Measurements from ENCODE around the gene MICAL3. TPM values are rescaled to one million over a fixed set of nuclear protein-coding genes. Genes with fewer than 3 reads are reported as not detected.

Gene MICAL3
- total RNA-seq, 1 donor from 2014 or later = 31.2 TPM

DNA sequence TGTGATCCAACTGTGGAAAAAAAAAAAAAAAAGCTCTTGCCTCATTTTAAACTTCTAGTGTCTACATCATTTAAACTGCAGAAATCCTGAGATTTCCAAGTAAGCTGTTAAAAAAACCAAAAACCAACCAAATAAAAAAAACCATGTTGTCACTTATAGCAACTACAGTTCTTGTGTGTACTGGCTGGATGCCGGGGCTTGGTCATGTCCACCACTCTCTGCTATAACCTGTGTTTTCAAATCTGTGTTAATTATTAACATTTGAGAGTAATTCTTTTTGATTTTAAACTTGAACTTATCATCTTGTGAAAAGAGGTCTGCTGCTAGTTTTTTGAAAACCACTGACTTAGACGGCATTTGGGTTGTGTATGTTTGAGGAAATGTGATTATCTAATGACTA lies 217.9 kb downstream of the MICAL3 start:
- Histone ChIP-seq H3K27ac (peak overlapping the region; percentile 66), H3K4me3 (no peak overlapping the region), H3K27me3 (no peaks in the 10 kb centered on the region), H3K9me3 (no peaks in the 10 kb centered on the region), H3K36me3 (peaks cover 12% of the 10 kb centered on the region), H3K4me1 (peaks cover 8% of the 10 kb centered on the region)
- TF ChIP-seq, protein P1, sequence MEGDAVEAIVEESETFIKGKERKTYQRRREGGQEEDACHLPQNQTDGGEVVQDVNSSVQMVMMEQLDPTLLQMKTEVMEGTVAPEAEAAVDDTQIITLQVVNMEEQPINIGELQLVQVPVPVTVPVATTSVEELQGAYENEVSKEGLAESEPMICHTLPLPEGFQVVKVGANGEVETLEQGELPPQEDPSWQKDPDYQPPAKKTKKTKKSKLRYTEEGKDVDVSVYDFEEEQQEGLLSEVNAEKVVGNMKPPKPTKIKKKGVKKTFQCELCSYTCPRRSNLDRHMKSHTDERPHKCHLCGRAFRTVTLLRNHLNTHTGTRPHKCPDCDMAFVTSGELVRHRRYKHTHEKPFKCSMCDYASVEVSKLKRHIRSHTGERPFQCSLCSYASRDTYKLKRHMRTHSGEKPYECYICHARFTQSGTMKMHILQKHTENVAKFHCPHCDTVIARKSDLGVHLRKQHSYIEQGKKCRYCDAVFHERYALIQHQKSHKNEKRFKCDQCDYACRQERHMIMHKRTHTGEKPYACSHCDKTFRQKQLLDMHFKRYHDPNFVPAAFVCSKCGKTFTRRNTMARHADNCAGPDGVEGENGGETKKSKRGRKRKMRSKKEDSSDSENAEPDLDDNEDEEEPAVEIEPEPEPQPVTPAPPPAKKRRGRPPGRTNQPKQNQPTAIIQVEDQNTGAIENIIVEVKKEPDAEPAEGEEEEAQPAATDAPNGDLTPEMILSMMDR (IDR thresholded peaks at IDR 0.05) = no peak
- intact Hi-C loops (cut with DNase I) = no loop called here
- no peak for DNase-seq
- ATAC-seq = no peak

- intact Hi-C loops (cut with DNase I) = no loop called here
- Histone ChIP-seq H3K4me1 (peaks cover 8% of the 10 kb centered on the region), H3K36me3 (peaks cover 12% of the 10 kb centered on the region), H3K27me3 (no peaks in the 10 kb centered on the region), H3K9me3 (no peaks in the 10 kb centered on the region), H3K4me3 (no peak overlapping the region), H3K27ac (no peak overlapping the region)
- DNase-seq (no peak), ATAC-seq (no peak)
- TF ChIP-seq, protein P1 (IDR thresholded peaks at IDR 0.05) = no peak
Observed at GRCh38 chr22:17804331-17805080, 219.9 kb downstream of the MICAL3 start.

- peaks cover 7% of the 10 kb centered on the region for H3K36me3 ChIP-seq
- H3K4me3 ChIP-seq = no peak overlapping the region
- DNase-seq (no peak), ATAC-seq (no peak)
- H3K27ac ChIP-seq = no peak overlapping the region
- no peaks in the 10 kb centered on the region for H3K27me3 ChIP-seq
- intact Hi-C loops (cut with DNase I) = no loop called here
- H3K4me1 ChIP-seq = peaks cover 8% of the 10 kb centered on the region
- TF ChIP-seq, protein P1 (IDR thresholded peaks at IDR 0.05) = no peak
- no peaks in the 10 kb centered on the region for H3K9me3 ChIP-seq
Observed at GRCh38 chr22:17803609-17804270, 220.6 kb downstream of the MICAL3 start.

- no peak for DNase-seq
- intact Hi-C loops (cut with DNase I) = no loop called here
- H3K27ac ChIP-seq = no peak overlapping the region
- ATAC-seq = no peak
- peaks cover 7% of the 10 kb centered on the region for H3K4me1 ChIP-seq
- no peaks in the 10 kb centered on the region for H3K27me3 ChIP-seq
- TF ChIP-seq, protein P1 (IDR thresholded peaks at IDR 0.05) = no peak
- no peak overlapping the region for H3K4me3 ChIP-seq
- H3K36me3 ChIP-seq = peaks cover 5% of the 10 kb centered on the region
- no peaks in the 10 kb centered on the region for H3K9me3 ChIP-seq
Observed at GRCh38 chr22:17802822-17803221, 221.5 kb downstream of the MICAL3 start.

DNA sequence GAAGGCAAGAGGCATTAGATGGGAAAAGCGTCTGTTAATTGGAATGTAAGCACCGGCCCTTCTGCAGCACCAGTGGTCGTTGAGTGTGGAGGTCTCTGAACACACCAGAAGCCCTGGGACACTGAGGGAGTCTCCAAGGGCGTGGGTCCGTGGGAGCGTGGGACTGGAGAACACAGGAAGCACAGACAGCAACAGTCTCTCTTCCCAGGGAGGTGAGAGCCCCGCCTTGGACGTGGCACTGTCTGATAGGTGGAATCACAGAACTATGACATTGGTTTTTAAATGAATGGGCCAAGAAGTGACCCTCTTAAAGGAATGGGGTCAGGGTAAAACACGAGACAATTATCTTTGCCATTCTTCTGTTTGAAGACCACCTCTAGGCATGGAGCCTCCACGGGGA lies 221.9 kb downstream of the MICAL3 start:
- intact Hi-C loops (cut with DNase I) = no loop called here
- no peak overlapping the region for H3K4me3 ChIP-seq
- peaks cover 2% of the 10 kb centered on the region for H3K4me1 ChIP-seq
- DNase-seq (no peak), ATAC-seq (no peak)
- H3K36me3 ChIP-seq = peaks cover 5% of the 10 kb centered on the region
- no peaks in the 10 kb centered on the region for H3K27me3 ChIP-seq
- no peaks in the 10 kb centered on the region for H3K9me3 ChIP-seq
- TF ChIP-seq, protein P1 (IDR thresholded peaks at IDR 0.05) = no peak
- H3K27ac ChIP-seq = no peak overlapping the region

Measured in upper lobe of right lung (tissue), 1 donor.